ACC112 (cell line): Measurements from ENCODE around the gene CACNA2D1.

Source experiments
- H2AFZ ChIP-seq: fragments of 200-600 bp; sonication (generic); one replicate; pipeline ENCODE4 v1.6.0; 2017; ENCODE audit warnings: antibody characterized with exemption, low read length; ENCODE audit not compliant: unreplicated experiment
- H3K27ac ChIP-seq: fragments of 200-600 bp; sonication (generic); 2 replicates; pipeline ENCODE4 v1.5.1; 2014; ENCODE audit warnings: low read depth, mild to moderate bottlenecking, antibody characterized with exemption, low read length, moderate library complexity
- H3K27me3 ChIP-seq: fragments of 200-600 bp; sonication (generic); 2 replicates; pipeline ENCODE4 v1.6.1; 2014; ENCODE audit warnings: mild to moderate bottlenecking, antibody characterized with exemption, low read length, moderate library complexity, mixed read lengths; ENCODE audit not compliant: insufficient read depth
- H3K36me3 ChIP-seq: fragments of 200-600 bp; sonication (generic); 2 replicates; pipeline ENCODE4 v1.6.1; 2016; ENCODE audit warnings: mild to moderate bottlenecking, antibody characterized with exemption, low read length, moderate library complexity, mixed read lengths; ENCODE audit not compliant: insufficient read depth
- H3K4me1 ChIP-seq: fragments of 200-600 bp; sonication (generic); one replicate; pipeline ENCODE4 v1.6.1; 2016; ENCODE audit warnings: low read length, mixed read lengths; ENCODE audit not compliant: insufficient read depth, unreplicated experiment, control insufficient read depth
- H3K4me3 ChIP-seq: fragments of 200-600 bp; sonication (generic); 2 replicates; pipeline ENCODE4 v1.5.1; 2014; ENCODE audit warnings: mild to moderate bottlenecking, low read depth, low read length
- H3K79me2 ChIP-seq: fragments of 200-600 bp; sonication (generic); one replicate; pipeline ENCODE4 v1.6.0; 2016; ENCODE audit warnings: low read length; ENCODE audit not compliant: control insufficient read depth, unreplicated experiment, insufficient read depth

The CACNA2D1 gene

DNA sequence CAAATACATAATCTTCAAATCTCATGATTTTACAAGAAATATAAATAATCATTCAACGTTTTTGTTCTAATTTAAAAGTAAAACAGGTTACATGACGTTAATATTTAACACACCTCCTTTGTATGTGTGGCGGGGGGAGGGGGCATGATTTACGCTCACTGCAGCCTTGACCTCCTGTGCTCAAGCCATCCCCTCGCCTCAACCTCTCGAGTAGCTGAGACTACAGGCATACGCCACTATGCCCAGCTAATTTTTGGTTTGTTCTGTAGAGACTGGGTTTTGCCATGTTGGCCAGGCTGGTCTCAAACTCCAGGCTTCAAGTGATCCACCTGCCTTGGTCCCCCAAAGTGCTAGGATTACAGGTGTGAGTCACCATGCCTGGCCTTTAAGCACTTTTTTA, 7.2 kb upstream of the CACNA2D1 start:
- Histone ChIP-seq H3K79me2 (no peaks in the 10 kb centered on the region), H3K27me3 (no peaks in the 10 kb centered on the region), H3K4me3 (no peak overlapping the region), H2AFZ (no peak overlapping the region), H3K36me3 (no peaks in the 10 kb centered on the region), H3K4me1 (no peaks in the 10 kb centered on the region), H3K27ac (no peak overlapping the region)

DNA sequence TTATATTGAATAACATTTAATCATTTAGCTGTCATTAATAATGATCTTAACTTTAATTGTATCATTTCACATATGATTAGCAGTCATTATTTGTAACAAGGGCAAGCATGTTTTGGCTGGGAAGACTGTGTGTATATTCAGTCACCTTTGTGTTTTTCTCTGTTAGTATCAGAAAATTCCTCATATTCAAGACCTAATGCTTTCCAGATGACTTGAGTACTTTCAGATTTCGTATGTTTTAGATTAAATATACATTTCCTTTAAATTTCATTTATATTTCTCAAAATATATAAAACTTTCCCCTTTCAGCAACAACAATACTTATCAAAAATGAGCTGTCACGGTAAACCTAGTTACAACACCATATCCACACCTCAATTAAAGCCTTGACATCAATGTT, 6.3 kb upstream of the CACNA2D1 start:
- Histone ChIP-seq H2AFZ (no peak overlapping the region), H3K27me3 (no peaks in the 10 kb centered on the region), H3K79me2 (no peaks in the 10 kb centered on the region), H3K36me3 (no peaks in the 10 kb centered on the region), H3K27ac (no peak overlapping the region), H3K4me3 (no peak overlapping the region), H3K4me1 (no peaks in the 10 kb centered on the region)

GRCh38 chr7:82446897-82447296, 3.3 kb upstream of the CACNA2D1 start:
- Histone ChIP-seq H3K27ac (no peak overlapping the region), H2AFZ (no peak overlapping the region), H3K4me1 (peaks cover 5% of the 10 kb centered on the region), H3K36me3 (no peaks in the 10 kb centered on the region), H3K27me3 (no peaks in the 10 kb centered on the region), H3K79me2 (peaks cover 16% of the 10 kb centered on the region), H3K4me3 (no peak overlapping the region)

DNA sequence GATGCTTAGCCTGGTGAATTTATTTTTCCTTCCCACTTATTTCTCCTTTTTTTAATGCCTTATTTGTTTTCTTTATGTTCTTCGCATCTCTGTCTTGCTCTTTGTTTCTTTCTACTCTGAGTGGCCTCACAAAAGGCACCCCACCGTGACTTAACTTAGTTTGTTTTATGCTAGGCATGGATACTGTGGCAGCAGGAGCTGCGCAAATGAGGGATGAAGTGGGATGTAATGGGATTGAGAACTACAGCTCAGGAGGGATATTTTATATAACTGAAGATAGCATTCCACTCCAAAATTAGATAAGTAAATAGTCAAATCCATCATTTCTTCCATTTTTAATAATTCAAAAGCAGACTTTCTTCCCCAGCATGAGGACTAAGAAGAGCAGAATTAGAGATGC, 1.7 kb upstream of the CACNA2D1 start:
- H3K4me1 ChIP-seq, result peaks cover 13% of the 10 kb centered on the region
- no peak overlapping the region for H3K27ac ChIP-seq
- H3K27me3 ChIP-seq, result no peaks in the 10 kb centered on the region
- H3K4me3 ChIP-seq, result no peak overlapping the region
- peaks cover 28% of the 10 kb centered on the region for H3K79me2 ChIP-seq
- H3K36me3 ChIP-seq, result no peaks in the 10 kb centered on the region
- no peak overlapping the region for H2AFZ ChIP-seq

DNA sequence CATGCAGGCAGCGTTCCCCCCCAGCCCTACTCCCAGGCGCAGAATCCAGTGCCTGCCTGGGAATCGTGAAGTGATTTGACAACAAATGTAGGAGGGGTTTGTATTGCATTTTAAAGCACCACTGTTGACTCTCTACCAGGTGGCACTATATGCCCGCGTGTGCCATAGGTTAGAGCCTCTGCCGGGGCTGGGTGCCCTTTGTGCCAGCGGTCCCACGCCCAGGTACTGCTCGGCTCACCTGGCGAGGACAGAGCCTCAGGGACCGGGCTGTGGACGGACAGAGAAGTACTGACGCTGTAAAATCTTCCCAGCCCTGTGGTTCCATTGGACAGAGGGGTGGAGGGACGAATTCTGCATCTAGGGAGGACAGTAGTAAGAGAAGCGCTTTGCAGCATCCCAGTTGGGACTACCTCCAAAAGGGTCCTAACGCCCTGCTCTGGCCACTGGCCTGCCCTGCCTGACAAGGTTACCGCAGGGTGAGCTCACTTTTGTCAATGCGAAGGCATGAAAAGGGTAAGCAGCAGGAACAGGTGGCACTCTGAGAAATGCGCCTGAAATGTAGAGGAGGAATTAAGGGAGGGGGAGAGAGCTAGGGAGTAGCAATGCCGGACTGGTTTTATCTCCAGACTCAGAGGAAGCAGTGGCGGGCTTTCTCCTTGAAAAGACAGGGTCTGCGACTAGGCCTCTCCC, 788 bp upstream of the CACNA2D1 start:
- H3K4me3 ChIP-seq, result peak overlapping the region; percentile 94
- no peak overlapping the region for H3K27ac ChIP-seq

DNA sequence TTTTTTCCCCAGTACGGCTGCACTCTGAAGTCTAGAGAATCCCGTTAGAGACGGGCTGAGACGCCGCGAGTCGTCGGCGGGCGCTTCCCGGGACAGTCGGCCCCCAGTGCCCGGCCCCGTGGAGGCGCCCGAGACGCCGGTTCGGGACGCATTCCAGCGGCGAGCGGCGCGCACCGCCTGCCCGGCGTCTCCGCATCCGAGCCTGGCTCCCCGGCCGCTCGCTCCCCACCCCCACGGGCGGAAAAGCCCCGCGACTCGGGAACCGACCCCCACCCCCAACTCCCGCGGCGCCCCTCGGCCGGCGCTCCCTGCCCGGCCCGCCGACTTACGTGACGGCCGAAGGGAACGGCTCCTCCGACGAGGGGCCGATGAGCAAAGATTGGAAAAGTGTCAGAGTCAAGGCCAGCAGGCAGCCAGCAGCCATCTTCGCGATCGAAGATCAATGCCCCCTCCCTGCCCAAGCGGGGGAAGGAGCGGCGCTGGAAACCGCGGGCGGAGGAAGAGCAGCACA, 486 bp downstream of the CACNA2D1 start:
- Histone ChIP-seq H2AFZ (peak overlapping the region; percentile 92), H3K36me3 (no peaks in the 10 kb centered on the region), H3K27me3 (no peaks in the 10 kb centered on the region), H3K4me1 (peaks cover 19% of the 10 kb centered on the region), H3K79me2 (peaks cover 35% of the 10 kb centered on the region), H3K27ac (peak overlapping the region; percentile 54), H3K4me3 (peak overlapping the region; percentile 94)

More for the DNA sequence above, 788 bp upstream of the CACNA2D1 start:
- Histone ChIP-seq H3K79me2 (peaks cover 29% of the 10 kb centered on the region), H3K4me1 (peaks cover 13% of the 10 kb centered on the region), H2AFZ (peak overlapping the region; percentile 89), H3K27me3 (no peaks in the 10 kb centered on the region), H3K36me3 (no peaks in the 10 kb centered on the region)

- H3K27me3 ChIP-seq, result no peaks in the 10 kb centered on the region
- peaks cover 19% of the 10 kb centered on the region for H3K4me1 ChIP-seq
- peak overlapping the region; percentile 94 for H3K4me3 ChIP-seq
- peak overlapping the region; percentile 92 for H2AFZ ChIP-seq
- H3K27ac ChIP-seq, result peak overlapping the region; percentile 54; the same call in 1 of the 2 replicates
- no peaks in the 10 kb centered on the region for H3K36me3 ChIP-seq
- H3K79me2 ChIP-seq, result peaks cover 35% of the 10 kb centered on the region
Observed at GRCh38 chr7:82442492-82443035, 1.0 kb downstream of the CACNA2D1 start.

GRCh38 chr7:82441669-82442478, 1.7 kb downstream of the CACNA2D1 start:
- Histone ChIP-seq H3K27ac (no peak overlapping the region), H3K27me3 (no peaks in the 10 kb centered on the region), H3K4me1 (peaks cover 19% of the 10 kb centered on the region), H3K79me2 (peaks cover 35% of the 10 kb centered on the region), H3K4me3 (peak overlapping the region; percentile 94), H3K36me3 (no peaks in the 10 kb centered on the region), H2AFZ (no peak overlapping the region)

DNA sequence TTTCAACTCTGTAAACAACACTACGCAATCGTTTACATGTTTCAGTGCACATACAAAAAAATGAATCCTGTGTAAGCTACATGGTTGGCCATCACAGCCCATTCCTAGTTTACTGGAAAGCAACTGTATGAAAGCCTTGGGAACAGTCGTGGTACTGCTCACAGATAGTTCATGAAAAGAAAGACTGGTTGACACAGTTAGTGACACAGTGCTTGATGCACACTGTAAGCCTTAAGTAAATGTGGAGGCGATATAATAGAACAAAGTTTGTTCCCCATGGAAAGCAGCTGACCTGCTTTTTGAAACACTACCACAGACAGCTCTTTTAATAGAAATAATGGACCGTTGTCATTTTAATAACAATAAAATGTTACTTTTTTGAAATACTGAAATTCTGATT, 5.1 kb downstream of the CACNA2D1 start:
- no peaks in the 10 kb centered on the region for H3K36me3 ChIP-seq
- H3K27ac ChIP-seq, result no peak overlapping the region
- H3K4me3 ChIP-seq, result no peak overlapping the region
- H2AFZ ChIP-seq, result no peak overlapping the region
- no peaks in the 10 kb centered on the region for H3K27me3 ChIP-seq
- H3K79me2 ChIP-seq, result peaks cover 38% of the 10 kb centered on the region
- H3K4me1 ChIP-seq, result peaks cover 13% of the 10 kb centered on the region

DNA sequence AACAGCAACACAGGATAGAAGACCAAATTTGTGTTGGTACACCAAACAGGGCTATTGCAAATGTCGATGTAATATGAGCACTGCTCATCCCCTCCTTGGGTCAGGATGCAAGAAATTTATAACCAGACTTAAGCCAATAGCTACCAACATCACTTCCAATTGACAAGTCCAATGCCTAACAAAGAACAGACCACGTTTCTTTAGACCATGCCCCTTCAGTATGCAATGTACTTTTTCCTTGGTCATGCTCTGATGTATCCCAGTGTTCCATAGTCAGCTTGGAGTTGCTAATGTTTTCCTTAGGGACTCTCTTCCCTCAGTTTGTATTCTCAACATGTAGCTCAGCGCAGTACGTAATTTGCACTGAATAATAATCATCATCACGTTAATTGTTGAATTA, 7.8 kb downstream of the CACNA2D1 start:
- no peaks in the 10 kb centered on the region for H3K36me3 ChIP-seq
- no peak overlapping the region for H3K4me3 ChIP-seq
- no peaks in the 10 kb centered on the region for H3K27me3 ChIP-seq

More for the DNA sequence above, 7.8 kb downstream of the CACNA2D1 start:
- Histone ChIP-seq H2AFZ (no peak overlapping the region), H3K79me2 (peaks cover 19% of the 10 kb centered on the region), H3K4me1 (peaks cover 6% of the 10 kb centered on the region), H3K27ac (no peak overlapping the region)
